Kidney epithelial cell (primary cell): Measurements from ENCODE around the gene LDLRAD4. TPM values are rescaled to one million over a fixed set of nuclear protein-coding genes. Genes with fewer than 3 reads are reported as not detected.

Source experiments
- DNase-seq: peaks from one replicate; pipeline ENCODE4 v3.0.0-alpha.2; 2010; ENCODE audit warnings: low read depth
- H3K27me3 ChIP-seq: 2 replicates; pipeline ENCODE4 v1.6.0; 2011; ENCODE audit warnings: low read length; ENCODE audit not compliant: control insufficient read depth, insufficient read depth
- H3K36me3 ChIP-seq: 2 replicates; pipeline ENCODE4 v1.5.1; 2011; ENCODE audit warnings: low read length; ENCODE audit not compliant: control insufficient read depth, insufficient read depth
- H3K4me3 ChIP-seq: 2 replicates; pipeline ENCODE4 v1.5.1; 2011; ENCODE audit warnings: low read depth, mild to moderate bottlenecking, control low read depth, low read length
- CTCF ChIP-seq: IDR thresholded peaks from 2 replicates; pipeline ENCODE4 v1.5.1; 2011; ENCODE audit warnings: mild to moderate bottlenecking, moderate library complexity, low read length, control low read depth, inconsistent platforms; ENCODE audit not compliant: insufficient read depth, poor library complexity, severe bottlenecking
- total RNA-seq: library from RNA; depleted of rRNA; stranded (reverse); fragments of >200 nt; gene quantifications from 2 replicates; pipeline ENCODE4 v1.2.3, GENCODE V29; 2015

Gene LDLRAD4
- total RNA-seq, 1 donor from 2014 or later = 5.8 TPM

GRCh38 chr18:13254971-13255927 lies 36.7 kb downstream of the LDLRAD4 start:
- TF ChIP-seq CTCF = no peak
- Histone ChIP-seq H3K27me3 (no peaks in the 10 kb centered on the region), H3K36me3 (no peaks in the 10 kb centered on the region), H3K4me3 (no peak overlapping the region)
- DNase-seq = no peak

GRCh38 chr18:13256444-13257305 lies 38.1 kb downstream of the LDLRAD4 start:
- no peaks in the 10 kb centered on the region for H3K27me3 ChIP-seq
- DNase-seq = no peak

GRCh38 chr18:13257361-13257980 lies 38.9 kb downstream of the LDLRAD4 start:
- H3K36me3 ChIP-seq = no peaks in the 10 kb centered on the region
- TF ChIP-seq CTCF = no peak
- H3K4me3 ChIP-seq = no peak overlapping the region
- no peaks in the 10 kb centered on the region for H3K27me3 ChIP-seq
- DNase-seq = no peak

More at GRCh38 chr18:13256444-13257305, 38.1 kb downstream of the LDLRAD4 start:
- no peak overlapping the region for H3K4me3 ChIP-seq
- TF ChIP-seq CTCF = no peak
- H3K36me3 ChIP-seq = no peaks in the 10 kb centered on the region

GRCh38 chr18:13258921-13259320 lies 40.4 kb downstream of the LDLRAD4 start:
- DNase-seq = no peak
- Histone ChIP-seq H3K36me3 (no peaks in the 10 kb centered on the region), H3K4me3 (no peak overlapping the region), H3K27me3 (no peaks in the 10 kb centered on the region)
- TF ChIP-seq CTCF = no peak

GRCh38 chr18:13259701-13260100 lies 41.1 kb downstream of the LDLRAD4 start:
- TF ChIP-seq CTCF = no peak

More at GRCh38 chr18:13259701-13260100, 41.1 kb downstream of the LDLRAD4 start:
- Histone ChIP-seq H3K36me3 (no peaks in the 10 kb centered on the region), H3K27me3 (no peaks in the 10 kb centered on the region), H3K4me3 (no peak overlapping the region)
- DNase-seq = no peak
